Embryonic facial prominence (tissue), 1 donor: ENCODE data around the gene NLGN2.

Experiments used
- DNase-seq: peaks from one replicate; pipeline ENCODE4 v3.0.0-alpha.2; 2016; ENCODE audit errors: extremely low spot score

Gene NLGN2

GRCh38 chr17:7414837-7415236, 7.2 kb downstream of the NLGN2 start:
- DNase-seq = no peak

GRCh38 chr17:7415784-7416183, 8.1 kb downstream of the NLGN2 start:
- no peak for DNase-seq

GRCh38 chr17:7416323-7416722, 8.7 kb downstream of the NLGN2 start:
- DNase-seq = no peak

GRCh38 chr17:7417056-7417655, 9.5 kb downstream of the NLGN2 start:
- DNase-seq = no peak

- DNase-seq = no peak
Observed at GRCh38 chr17:7418472-7419152, 11.0 kb downstream of the NLGN2 start.

- DNase-seq = no peak
Observed at GRCh38 chr17:7419819-7420610, 12.4 kb downstream of the NLGN2 start, which contains the start of gene SPEM1. Gene SPEM1, plus strand, starts transcription at chr17:7420324. Its CDS starts 61 bp downstream, at chr17:7420385.

- no peak for DNase-seq
Observed at GRCh38 chr17:7421186-7421585, 13.5 kb downstream of the NLGN2 start.

- DNase-seq = no peak
Observed at GRCh38 chr17:7423679-7424078, 16.0 kb downstream of the NLGN2 start.

- DNase-seq = no peak
Observed at GRCh38 chr17:7425316-7425715, 17.7 kb downstream of the NLGN2 start, which contains the start of gene SPEM2. Gene SPEM2, plus strand, starts transcription at chr17:7425616. Its CDS starts 73 bp downstream, at chr17:7425689.

GRCh38 chr17:7425756-7426155, 18.1 kb downstream of the NLGN2 start:
- no peak for DNase-seq

- DNase-seq = no peak
Observed at GRCh38 chr17:7426203-7426863, 18.7 kb downstream of the NLGN2 start.

GRCh38 chr17:7426896-7427489, 19.3 kb downstream of the NLGN2 start:
- no peak for DNase-seq

GRCh38 chr17:7427549-7427948, 19.9 kb downstream of the NLGN2 start:
- no peak for DNase-seq

GRCh38 chr17:7428557-7428956, 20.9 kb downstream of the NLGN2 start, which contains the start of gene SPEM3:
Gene SPEM3, plus strand, starts transcription at chr17:7428857. Its CDS starts 46 bp downstream, at chr17:7428903.
- DNase-seq = no peak

GRCh38 chr17:7429722-7430121, 22.1 kb downstream of the NLGN2 start:
- DNase-seq = no peak

GRCh38 chr17:7431231-7431630, 23.6 kb downstream of the NLGN2 start:
- DNase-seq = no peak

GRCh38 chr17:7432296-7432695, 24.7 kb downstream of the NLGN2 start:
- DNase-seq = no peak

GRCh38 chr17:7435676-7436555, 28.3 kb downstream of the NLGN2 start:
- no peak for DNase-seq

- DNase-seq = peak; percentile 48
Observed at GRCh38 chr17:7436556-7437368, 29.1 kb downstream of the NLGN2 start.
